Measurements from ENCODE around the gene MORN1.
"Not testable (repeated sequence)": the region's sequence is repeated elsewhere in the genome, so short reads cannot be mapped to it uniquely, and the experiment has no call there.

MORN1 gene

GRCh38 chr1:2302292-2302925 lies 88.9 kb downstream of the MORN1 start:
- DNase-seq, result no peak

- DNase-seq, result no peak
Measured at GRCh38 chr1:2301607-2302291, 89.6 kb downstream of the MORN1 start.

- DNase-seq, result no peak
Measured at GRCh38 chr1:2300851-2301606, 90.3 kb downstream of the MORN1 start.

GRCh38 chr1:2300004-2300771 lies 91.2 kb downstream of the MORN1 start:
- no peak for DNase-seq

- DNase-seq, result no peak
Measured at GRCh38 chr1:2299131-2299627, 92.2 kb downstream of the MORN1 start.

- DNase-seq, result no peak
Measured at GRCh38 chr1:2298685-2299084, 92.7 kb downstream of the MORN1 start.

GRCh38 chr1:2297246-2298011 lies 93.9 kb downstream of the MORN1 start:
- DNase-seq, result no peak

GRCh38 chr1:2296614-2297013 lies 94.7 kb downstream of the MORN1 start:
- DNase-seq, result no peak

- not testable (repeated sequence) for DNase-seq
Measured at GRCh38 chr1:2296211-2296610, 95.1 kb downstream of the MORN1 start.

- DNase-seq, result no peak
Measured at GRCh38 chr1:2295526-2295925, 95.8 kb downstream of the MORN1 start.

GRCh38 chr1:2294725-2295078 lies 96.7 kb downstream of the MORN1 start:
- DNase-seq, result no peak

GRCh38 chr1:2294033-2294724 lies 97.2 kb downstream of the MORN1 start:
- no peak for DNase-seq

GRCh38 chr1:2292725-2293450 lies 98.5 kb downstream of the MORN1 start:
- DNase-seq, result no peak

- no peak for DNase-seq
Measured at GRCh38 chr1:2291577-2291976, 99.8 kb downstream of the MORN1 start.

- no peak for DNase-seq
Measured at GRCh38 chr1:2290595-2291510, 100.5 kb downstream of the MORN1 start.

GRCh38 chr1:2290171-2290578 lies 101.2 kb downstream of the MORN1 start:
- DNase-seq, result no peak

GRCh38 chr1:2289607-2290006 lies 101.7 kb downstream of the MORN1 start:
- DNase-seq, result no peak

- DNase-seq, result no peak
Measured at GRCh38 chr1:2288816-2289536, 102.4 kb downstream of the MORN1 start.

GRCh38 chr1:2288311-2288710 lies 103.0 kb downstream of the MORN1 start:
- no peak for DNase-seq
